ENCODE results near the gene IL31RA.
A peak's percentile ranks its signal among the peaks of the same experiment; 100 is the strongest.

Gene IL31RA

DNA sequence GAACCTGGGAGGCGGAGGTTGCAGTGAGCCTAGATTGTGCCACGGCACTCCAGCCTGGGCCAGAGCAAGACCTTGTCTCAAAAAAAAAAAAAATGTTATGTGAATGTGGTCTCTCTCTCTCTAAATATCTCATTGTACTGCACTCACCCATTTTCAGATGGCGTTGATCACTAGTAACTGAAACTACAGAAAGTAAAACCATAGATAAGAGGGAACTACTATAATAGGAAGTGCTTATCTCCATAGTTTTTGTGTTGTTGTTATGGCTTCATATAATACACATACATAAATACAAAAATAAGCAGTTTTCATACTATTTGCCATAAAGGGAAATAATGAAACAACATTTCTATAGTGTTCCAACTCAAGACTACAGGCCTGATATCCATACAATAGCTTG lies 9.1 kb downstream of the IL31RA start:
- peaks cover 7% of the 10 kb centered on the region; the same call in 1 of the 2 replicates for H3K4me1 ChIP-seq (ENCODE audit: low read length)
- H4K20me1 ChIP-seq (ENCODE audit: insufficient read depth, low read length), result no peaks in the 10 kb centered on the region
- no peaks in the 10 kb centered on the region for H3K79me2 ChIP-seq (ENCODE audit: low read length)
- H3K4me2 ChIP-seq (ENCODE audit: low read depth, low read length), result no peak overlapping the region
- no peak overlapping the region for H3K4me3 ChIP-seq (ENCODE audit: low read length)
- H3K9ac ChIP-seq (ENCODE audit: low read length), result no peak overlapping the region
- H3K9me2 ChIP-seq (replicated peaks; ENCODE audit: insufficient read depth, low read length), result no peaks in the 10 kb centered on the region
- no peaks in the 10 kb centered on the region for H3K9me3 ChIP-seq (replicated peaks; ENCODE audit: insufficient read depth, low read length)
- TF ChIP-seq EZH2 (optimal IDR thresholded peaks at IDR 0.05; ENCODE audit: low read depth, low read length) (no peak), EZH2phosphoT487 (IDR thresholded peaks at IDR 0.05; ENCODE audit: low read length) (no peak)
- TF ChIP-seq, protein P1, sequence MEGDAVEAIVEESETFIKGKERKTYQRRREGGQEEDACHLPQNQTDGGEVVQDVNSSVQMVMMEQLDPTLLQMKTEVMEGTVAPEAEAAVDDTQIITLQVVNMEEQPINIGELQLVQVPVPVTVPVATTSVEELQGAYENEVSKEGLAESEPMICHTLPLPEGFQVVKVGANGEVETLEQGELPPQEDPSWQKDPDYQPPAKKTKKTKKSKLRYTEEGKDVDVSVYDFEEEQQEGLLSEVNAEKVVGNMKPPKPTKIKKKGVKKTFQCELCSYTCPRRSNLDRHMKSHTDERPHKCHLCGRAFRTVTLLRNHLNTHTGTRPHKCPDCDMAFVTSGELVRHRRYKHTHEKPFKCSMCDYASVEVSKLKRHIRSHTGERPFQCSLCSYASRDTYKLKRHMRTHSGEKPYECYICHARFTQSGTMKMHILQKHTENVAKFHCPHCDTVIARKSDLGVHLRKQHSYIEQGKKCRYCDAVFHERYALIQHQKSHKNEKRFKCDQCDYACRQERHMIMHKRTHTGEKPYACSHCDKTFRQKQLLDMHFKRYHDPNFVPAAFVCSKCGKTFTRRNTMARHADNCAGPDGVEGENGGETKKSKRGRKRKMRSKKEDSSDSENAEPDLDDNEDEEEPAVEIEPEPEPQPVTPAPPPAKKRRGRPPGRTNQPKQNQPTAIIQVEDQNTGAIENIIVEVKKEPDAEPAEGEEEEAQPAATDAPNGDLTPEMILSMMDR (IDR thresholded peaks at IDR 0.05; ENCODE audit: low read length), result no peak
- no peak overlapping the region for H2AFZ ChIP-seq (ENCODE audit: low read length)
- DNase-seq, result peak; percentile 23
- H3F3A ChIP-seq (ENCODE audit: insufficient read depth, low read length), result no peaks in the 10 kb centered on the region
- no peak overlapping the region for H3K27ac ChIP-seq (ENCODE audit: low read length)
- H3K27me3 ChIP-seq (replicated peaks; ENCODE audit: insufficient read depth, low read length), result no peaks in the 10 kb centered on the region
- H3K36me3 ChIP-seq (replicated peaks; ENCODE audit: insufficient read depth, low read length), result no peaks in the 10 kb centered on the region

DNA sequence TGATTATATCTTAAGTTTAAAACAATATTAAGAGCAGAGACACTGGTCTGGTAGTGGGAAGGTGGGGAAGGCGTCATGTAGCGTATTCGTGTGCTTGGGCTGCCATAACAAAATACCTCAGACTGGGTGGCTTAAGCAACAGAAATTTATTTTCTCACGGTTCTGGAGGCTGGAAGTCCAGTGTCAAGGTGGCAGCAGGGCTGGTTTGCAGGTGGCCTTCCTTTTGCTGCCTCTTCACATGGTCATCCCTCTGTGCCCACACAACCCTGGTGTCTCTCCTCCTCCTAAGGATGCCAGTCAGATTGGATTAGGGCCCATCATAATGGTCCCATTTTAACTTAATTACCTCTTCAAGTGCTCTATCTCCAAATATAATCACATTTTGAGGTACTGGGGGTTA lies 9.6 kb downstream of the IL31RA start:
- no peak overlapping the region for H3K9ac ChIP-seq (ENCODE audit: low read length)
- H3K36me3 ChIP-seq (replicated peaks; ENCODE audit: insufficient read depth, low read length), result no peaks in the 10 kb centered on the region
- H3K27me3 ChIP-seq (replicated peaks; ENCODE audit: insufficient read depth, low read length), result no peaks in the 10 kb centered on the region
- no peaks in the 10 kb centered on the region for H4K20me1 ChIP-seq (ENCODE audit: insufficient read depth, low read length)
- H3F3A ChIP-seq (ENCODE audit: insufficient read depth, low read length), result no peaks in the 10 kb centered on the region
- no peaks in the 10 kb centered on the region for H3K9me3 ChIP-seq (replicated peaks; ENCODE audit: insufficient read depth, low read length)
- H3K4me1 ChIP-seq (ENCODE audit: low read length), result peaks cover 7% of the 10 kb centered on the region; the same call in 1 of the 2 replicates
- no peaks in the 10 kb centered on the region for H3K79me2 ChIP-seq (ENCODE audit: low read length)
- H3K9me2 ChIP-seq (replicated peaks; ENCODE audit: insufficient read depth, low read length), result no peaks in the 10 kb centered on the region
- no peak overlapping the region for H3K27ac ChIP-seq (ENCODE audit: low read length)
- DNase-seq, result no peak
- no peak overlapping the region for H3K4me2 ChIP-seq (ENCODE audit: low read depth, low read length)
- no peak overlapping the region for H3K4me3 ChIP-seq (ENCODE audit: low read length)
- TF ChIP-seq EZH2phosphoT487 (IDR thresholded peaks at IDR 0.05; ENCODE audit: low read length) (no peak), EZH2 (optimal IDR thresholded peaks at IDR 0.05; ENCODE audit: low read depth, low read length) (no peak)
- TF ChIP-seq, protein P1 (IDR thresholded peaks at IDR 0.05; ENCODE audit: low read length), result no peak
- no peak overlapping the region for H2AFZ ChIP-seq (ENCODE audit: low read length)

DNA sequence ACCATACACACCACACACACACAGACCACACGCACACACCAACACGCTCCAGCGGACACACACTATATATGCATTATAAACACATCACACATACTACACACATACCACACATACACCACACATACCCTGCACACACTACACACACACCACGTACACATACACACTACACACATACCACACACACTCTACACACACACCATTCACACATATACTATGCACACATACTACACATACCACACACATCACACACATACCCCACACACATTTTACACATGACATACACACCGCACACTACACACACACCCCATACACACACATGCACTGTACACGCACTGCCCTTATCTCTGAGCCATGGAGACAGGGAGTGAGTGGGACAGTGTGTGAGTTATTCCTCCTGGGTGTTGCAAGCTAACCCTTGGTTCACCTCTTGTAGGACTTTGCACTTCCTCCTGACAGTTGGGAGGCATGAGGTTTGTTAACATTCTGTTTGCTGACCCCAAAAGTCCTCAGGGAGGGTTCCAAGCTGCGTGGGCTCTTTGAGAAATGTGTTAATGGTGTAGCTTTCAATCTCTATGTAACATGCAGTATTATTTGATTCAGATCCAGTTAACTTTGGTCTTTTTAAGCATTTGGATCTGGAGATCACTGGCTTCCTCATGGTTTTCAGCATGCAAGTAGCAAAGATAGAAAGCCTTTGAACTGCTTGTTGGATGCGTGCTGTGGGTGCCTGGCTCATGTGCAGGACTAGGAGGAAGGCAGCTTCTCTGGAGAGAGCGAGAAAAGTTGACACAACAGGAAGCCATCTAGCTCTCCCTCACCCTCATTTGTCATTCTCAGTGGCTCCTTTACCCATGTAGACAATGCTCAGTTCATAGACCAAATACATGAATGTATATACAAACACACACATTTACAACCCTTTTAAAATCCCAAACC lies 13.7 kb downstream of the IL31RA start:
- Histone ChIP-seq H4K20me1 (ENCODE audit: insufficient read depth, low read length) (no peaks in the 10 kb centered on the region), H3K4me3 (ENCODE audit: low read length) (no peak overlapping the region), H3K9me2 (replicated peaks; ENCODE audit: insufficient read depth, low read length) (no peaks in the 10 kb centered on the region), H2AFZ (ENCODE audit: low read length) (no peak overlapping the region), H3K9ac (ENCODE audit: low read length) (no peak overlapping the region), H3K27me3 (replicated peaks; ENCODE audit: insufficient read depth, low read length) (no peaks in the 10 kb centered on the region), H3K36me3 (replicated peaks; ENCODE audit: insufficient read depth, low read length) (no peaks in the 10 kb centered on the region), H3K27ac (ENCODE audit: low read length) (no peak overlapping the region), H3K4me2 (ENCODE audit: low read depth, low read length) (no peak overlapping the region), H3F3A (ENCODE audit: insufficient read depth, low read length) (no peaks in the 10 kb centered on the region), H3K9me3 (replicated peaks; ENCODE audit: insufficient read depth, low read length) (no peaks in the 10 kb centered on the region), H3K79me2 (ENCODE audit: low read length) (no peaks in the 10 kb centered on the region), H3K4me1 (ENCODE audit: low read length) (peaks cover 7% of the 10 kb centered on the region; the same call in 1 of the 2 replicates)
- TF ChIP-seq EZH2 (optimal IDR thresholded peaks at IDR 0.05; ENCODE audit: low read depth, low read length), result no peak
- no peak for TF ChIP-seq EZH2phosphoT487 (IDR thresholded peaks at IDR 0.05; ENCODE audit: low read length)
- TF ChIP-seq, protein P1 (IDR thresholded peaks at IDR 0.05; ENCODE audit: low read length), result no peak
- DNase-seq, result no peak

All from MM.1S (cell line).